ENCODE results near the gene KIDINS220. TPM values are rescaled to one million over a fixed set of nuclear protein-coding genes. Genes with fewer than 3 reads are reported as not detected.

Gene KIDINS220
- total RNA-seq (2016; rRNA removed; fragmentation: Illumina TruSeq; extraction: Trizol) (22.4 and 32.3 TPM in 2 replicates), polyA plus RNA-seq (2011; rRNA removed) (24.3 and 25.2 TPM in 2 replicates), polyA minus RNA-seq (2011; rRNA and poly(A)+ RNA removed; ENCODE audit: low replicate concordance) (69.7 and 110 TPM in 2 replicates), Bru-seq, nascent RNA (percentile 83 among the genes with signal in this experiment), BruChase-seq, experiment 1, labeled RNA remaining after a 6-hour chase (percentile 87 among the genes with signal in this experiment), BruChase-seq, experiment 2, labeled RNA remaining after a 2-hour chase (percentile 85 among the genes with signal in this experiment)
- total RNA-seq (2016; cell fraction: cytosol; rRNA removed; fragmentation: Illumina TruSeq; extraction: Trizol; ENCODE audit: low read depth), result 3.3 and 4.9 TPM in 2 replicates
- total RNA-seq (2016; cell fraction: insoluble cytoplasmic fraction; rRNA removed; fragmentation: Illumina TruSeq; extraction: Trizol), result 22.9 and 30.7 TPM in 2 replicates
- 5.4 and 7.1 TPM in 2 replicates for total RNA-seq (2016; cell fraction: membrane; rRNA removed; fragmentation: Illumina TruSeq; extraction: Trizol)
- 67.0 and 70.2 TPM in 2 replicates for total RNA-seq (2016; cell fraction: nucleus; rRNA removed; fragmentation: Illumina TruSeq; extraction: Trizol)
- 17.3 and 21.0 TPM in 2 replicates for polyA plus RNA-seq (2011; cell fraction: cytosol; rRNA removed)
- 39.1 and 40.8 TPM in 2 replicates for polyA plus RNA-seq (2011; cell fraction: nucleus; rRNA removed)
- polyA plus RNA-seq (2012), result 18.0 and 22.9 TPM in 2 replicates
- 0.63 and 0.76 TPM in 2 replicates for polyA plus RNA-seq (2016; cell fraction: cytosol; fragmentation: Illumina TruSeq; extraction: Trizol; ENCODE audit: low read depth)
- 10.6 and 10.9 TPM in 2 replicates for polyA plus RNA-seq (2016; cell fraction: insoluble cytoplasmic fraction; fragmentation: Illumina TruSeq; extraction: Trizol; ENCODE audit: low read depth)
- 1.1 and 1.4 TPM in 2 replicates for polyA plus RNA-seq (2016; cell fraction: membrane; fragmentation: Illumina TruSeq; extraction: Trizol; ENCODE audit: low read depth)
- polyA plus RNA-seq (2016; cell fraction: nucleus; fragmentation: Illumina TruSeq; extraction: Trizol; ENCODE audit: insufficient read depth, low read depth), result 40.0 and 48.7 TPM in 2 replicates
- polyA minus RNA-seq (2011; cell fraction: cytosol; rRNA and poly(A)+ RNA removed), result 23.3 and 31.7 TPM in 2 replicates
- 194 and 209 TPM in 2 replicates for polyA minus RNA-seq (2011; cell fraction: nucleus; rRNA and poly(A)+ RNA removed)
- long read RNA-seq, experiment 1, partial matches to known transcripts, result 6 of 10 reads
- long read RNA-seq, experiment 1, other reads (novel, unspliced or antisense), result 4 of 10 reads
- long read RNA-seq, experiment 2, partial matches to known transcripts, result 6 of 30 reads
- long read RNA-seq, experiment 2, other reads (novel, unspliced or antisense), result 24 of 30 reads

DNA sequence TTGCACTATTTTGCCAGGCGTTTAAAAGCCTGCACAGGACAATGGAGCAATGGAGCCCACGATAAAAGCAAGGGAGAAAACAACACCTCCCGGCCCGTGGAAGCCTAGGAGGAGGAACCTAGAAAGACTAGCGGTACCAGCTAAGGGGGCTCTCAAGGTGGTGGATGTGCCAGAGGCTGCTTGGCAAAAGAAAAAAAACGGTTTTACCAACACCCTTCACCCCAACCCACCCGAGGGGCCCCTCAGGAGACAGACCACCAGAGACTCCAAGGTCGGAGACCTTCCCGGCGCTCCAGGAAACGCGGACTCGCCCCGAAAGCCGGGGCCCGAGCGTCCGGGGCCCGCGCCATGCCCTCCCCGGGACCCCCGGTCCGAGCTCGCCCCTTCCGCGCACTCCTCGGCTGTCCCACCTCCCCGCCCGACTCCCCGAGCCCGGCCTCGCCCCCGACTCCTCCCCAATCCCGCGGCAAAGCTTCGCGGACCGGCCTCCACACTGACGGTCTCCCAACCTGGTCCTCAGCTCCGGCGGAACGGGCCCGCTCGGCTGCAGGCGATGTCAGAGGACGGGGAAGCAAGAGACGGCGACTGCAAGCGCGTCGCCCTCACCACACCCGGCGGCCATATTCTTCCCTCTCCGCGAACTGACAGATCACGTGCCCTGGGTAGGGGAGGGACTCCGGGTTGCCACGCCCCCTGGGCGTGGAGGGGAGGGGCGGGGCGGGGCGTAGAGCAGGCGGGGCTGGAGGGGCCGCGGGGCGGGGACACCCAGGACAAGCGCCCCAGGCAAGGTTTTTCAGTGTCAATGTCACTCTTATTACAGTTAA is at the start of gene KIDINS220:
KIDINS220 (minus strand) TSS at position 643 of the 824 bp plus-strand sequence. CDS start 10,520 bp downstream, outside the sequence.
- FAIRE-seq (peak; percentile 15), DNase-seq (ENCODE audit: low spot score) (peak; percentile 75), ATAC-seq (peak; percentile 83)
- Histone ChIP-seq H3K4me3 (replicated peaks in 1 of 3; ENCODE audit: insufficient read depth in 1 of 3, low read depth in 2 of 3, low read length in 3 of 3) (peak within 1 kb of the TSS; percentile 92 to 98 (median 98)), H3K9ac (ENCODE audit: insufficient read depth, low read depth, low read length) (peak within 1 kb of the TSS; percentile 78), H3K36me3 (replicated peaks in 1 of 2; ENCODE audit: control insufficient read depth in 1 of 2, insufficient read depth in 2 of 2, low read length in 2 of 2) (no peaks in the 10 kb centered on the region), H3K27ac (ENCODE audit: extremely low read length, insufficient read depth, low read length) (peak within 1 kb of the TSS; percentile 41), H2AFZ (ENCODE audit: low read length) (peak within 1 kb of the TSS; percentile 4), H3K79me2 (ENCODE audit: insufficient read depth, low read length) (peaks cover 37% of the 10 kb centered on the region), H3K4me1 (ENCODE audit: insufficient read depth, low read length) (peaks cover 70% of the 10 kb centered on the region), H3K9me3 (ENCODE audit: low read length) (no peaks in the 10 kb centered on the region), H4K20me1 (ENCODE audit: insufficient read depth, low read length) (no peaks in the 10 kb centered on the region; the same call in 1 of the 2 replicates), H3K27me3 (ENCODE audit: control insufficient read depth in 1 of 2, insufficient read depth in 2 of 2, low read length in 2 of 2) (no peaks in the 10 kb centered on the region; a peak in 1 of 5 replicates), H3K4me2 (ENCODE audit: low read depth, low read length) (peak within 1 kb of the TSS; percentile 93)
- under 1% methylated on average over 30 of the region's 67 CpGs for WGBS (ENCODE audit: low lambda C conversion rate)
- intact Hi-C loops (cut with micrococcal nuclease; ENCODE audit: unreplicated experiment) (loop anchor here (1.0 kb wide), 1 partner anchor 15 kb away; no protein-coding TSS in a partner anchor), in situ Hi-C loops (cut with HindIII; ENCODE audit: extremely low pct_ligation_motif_present, low pct_unique_long_range_greater_than_20kb) (no loop called here)
- ChIA-PET CTCF (ENCODE audit: low intra/inter-chr PET ratio, low total read pairs) (no interaction called here), POLR2A (interaction anchor here (1.3 kb wide), 1 partner anchor 16 kb away, joined by 5 read pairs; no protein-coding TSS in a partner anchor)
- BruUV-seq (replicated peaks), result no TSS peak
- TF ChIP-seq SNAI1 (CRISPR knock-in tag; IDR thresholded peaks at IDR 0.05; ENCODE audit: borderline replicate concordance) (peak; percentile 1; the same call in 1 of the 2 replicates), TFE3 (CRISPR knock-in tag; IDR thresholded peaks at IDR 0.05) (peak; percentile 70), ZNF687 (CRISPR knock-in tag; IDR thresholded peaks at IDR 0.05) (peak; percentile 86), GTF3A (CRISPR knock-in tag; conservative IDR thresholded peaks at IDR 0.05) (no peak), ZNF546 (CRISPR knock-in tag; conservative IDR thresholded peaks at IDR 0.05) (peak; percentile 87; the same call in 1 of the 2 replicates)

Measured in HepG2 (cell line).